NCI-H774 (cell line): ENCODE measurements around the gene CEMIP.

Experiments used
- DNase-seq: peaks from one replicate; lab custom pipeline; 2025; lab: John Stamatoyannopoulos, UW

Gene CEMIP

GRCh38 chr15:80778964-80779657 is at the start of gene CEMIP:
CEMIP (plus strand) TSS chr15:80779370; CDS start chr15:80873880, 94,510 bp downstream.
- peak; percentile 76 for DNase-seq

- DNase-seq, result no peak
Measured at GRCh38 chr15:80730387-80730786, 48.8 kb upstream of the CEMIP start.

GRCh38 chr15:80730926-80731325 is 48.2 kb upstream of the CEMIP start:
- DNase-seq, result no peak

- DNase-seq, result no peak
Measured at GRCh38 chr15:80732167-80732566, 47.0 kb upstream of the CEMIP start.

- DNase-seq, result no peak
Measured at GRCh38 chr15:80732818-80733217, 46.4 kb upstream of the CEMIP start.

GRCh38 chr15:80733460-80733859 is 45.7 kb upstream of the CEMIP start:
- DNase-seq, result no peak

GRCh38 chr15:80735344-80735743 is 43.8 kb upstream of the CEMIP start:
- no peak for DNase-seq

GRCh38 chr15:80736560-80736959 is 42.6 kb upstream of the CEMIP start:
- DNase-seq, result no peak

- no peak for DNase-seq
Measured at GRCh38 chr15:80739919-80740318, 39.3 kb upstream of the CEMIP start.

GRCh38 chr15:80742081-80742480 is 37.1 kb upstream of the CEMIP start:
- DNase-seq, result no peak

GRCh38 chr15:80743189-80743833 is 35.9 kb upstream of the CEMIP start:
- DNase-seq, result no peak

- DNase-seq, result no peak
Measured at GRCh38 chr15:80744415-80744814, 34.8 kb upstream of the CEMIP start.

- no peak for DNase-seq
Measured at GRCh38 chr15:80744826-80745225, 34.3 kb upstream of the CEMIP start.

- no peak for DNase-seq
Measured at GRCh38 chr15:80745888-80746287, 33.3 kb upstream of the CEMIP start.

GRCh38 chr15:80747317-80748053 is 31.7 kb upstream of the CEMIP start:
- no peak for DNase-seq

- DNase-seq, result no peak
Measured at GRCh38 chr15:80749589-80749988, 29.6 kb upstream of the CEMIP start.

GRCh38 chr15:80750575-80750974 is 28.6 kb upstream of the CEMIP start:
- no peak for DNase-seq

- no peak for DNase-seq
Measured at GRCh38 chr15:80752204-80752603, 27.0 kb upstream of the CEMIP start.

GRCh38 chr15:80753161-80753560 is 26.0 kb upstream of the CEMIP start:
- DNase-seq, result no peak

- DNase-seq, result no peak
Measured at GRCh38 chr15:80754014-80754413, 25.2 kb upstream of the CEMIP start.

GRCh38 chr15:80755885-80756284 is 23.3 kb upstream of the CEMIP start:
- DNase-seq, result no peak

GRCh38 chr15:80758130-80758745 is 20.9 kb upstream of the CEMIP start:
- no peak for DNase-seq

GRCh38 chr15:80760960-80761359 is 18.2 kb upstream of the CEMIP start:
- DNase-seq, result no peak
